H1 (cell line): Measurements from ENCODE around the gene SPIRE2.

Experiments
- FOSL1 ChIP-seq: IDR thresholded peaks from 2 replicates; pipeline ENCODE4 v1.6.1; 2011; ENCODE audit warnings: mild to moderate bottlenecking, low read depth, low read length, moderate library complexity; ENCODE audit not compliant: insufficient read depth
- KDM1A ChIP-seq: fragments of 200-600, 300-600 bp; sonication (generic); IDR thresholded peaks from 2 replicates; pipeline ENCODE4 v1.7.1; 2016; ENCODE audit warnings: mild to moderate bottlenecking, low read length, borderline replicate concordance
- POLR2A ChIP-seq, 2 experiments: IDR thresholded peaks; 1 replicate in 1 of 2; 2 replicates in 1 of 2; pipeline ENCODE4 v1.6.1; 2011; ENCODE audit warnings: low read depth in 2 of 2, low read length in 2 of 2, mild to moderate bottlenecking in 2 of 2; ENCODE audit errors: control extremely low read depth in 1 of 2
- RFX5 ChIP-seq: IDR thresholded peaks from 2 replicates; pipeline ENCODE4 v1.6.1; 2011; ENCODE audit warnings: low read depth, low read length, improper control_type of control experiment, borderline replicate concordance
- SRF ChIP-seq: IDR thresholded peaks from 2 replicates; pipeline ENCODE4 v1.6.1; 2011; ENCODE audit warnings: mild to moderate bottlenecking, low read depth, low read length, moderate library complexity
- TAF1 ChIP-seq: IDR thresholded peaks from 2 replicates; pipeline ENCODE4 v1.6.1; 2011; ENCODE audit warnings: mild to moderate bottlenecking, low read depth, low read length
- YY1 ChIP-seq: IDR thresholded peaks from 2 replicates; pipeline ENCODE4 v1.6.1; 2011; ENCODE audit warnings: low read depth, mild to moderate bottlenecking, low read length
- ZNF274 ChIP-seq: IDR thresholded peaks from 2 replicates; pipeline ENCODE4 v1.7.0; 2012; ENCODE audit warnings: low read length, borderline replicate concordance; ENCODE audit errors: extremely low read depth
- TF ChIP-seq, protein P1 (sequence below), 3 experiments: IDR thresholded peaks; 1 replicate in 2 of 3; 2 replicates in 1 of 3; pipeline versions ENCODE4 v1.5.1 to v1.6.1; 2011; ENCODE audit warnings: low read length in 3 of 3, mild to moderate bottlenecking in 3 of 3, inconsistent platforms in 2 of 3, low read depth in 1 of 3, moderate library complexity in 1 of 3; ENCODE audit not compliant: insufficient read depth in 1 of 3; ENCODE audit errors: control extremely low read depth in 1 of 3

DNA sequence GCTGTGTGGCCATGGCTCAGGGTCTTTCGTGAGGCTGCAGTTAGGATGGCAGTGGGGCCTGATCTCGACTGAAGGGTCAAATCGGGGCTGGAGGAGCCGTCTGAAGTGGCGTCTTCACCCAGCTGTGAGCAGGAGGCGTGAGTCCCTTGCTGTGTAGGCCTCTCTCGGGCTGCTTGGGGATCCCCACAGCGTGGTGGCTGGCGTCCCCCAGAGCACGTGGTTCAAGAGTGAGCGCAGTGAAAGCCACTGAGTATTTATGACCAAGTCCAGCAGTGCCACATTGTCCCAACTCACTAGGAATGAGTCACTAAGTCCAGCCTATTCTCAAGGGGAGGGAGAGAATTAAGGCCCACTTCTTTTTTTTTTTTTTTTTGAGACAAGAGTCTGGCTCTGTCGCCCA, 33.4 kb downstream of the SPIRE2 start:
- TF ChIP-seq ZNF274 (no peak), SRF (no peak), KDM1A (no peak), RFX5 (no peak), YY1 (no peak), FOSL1 (no peak), POLR2A (IDR thresholded peaks at IDR 0.05; ENCODE audit: control extremely low read depth in 1 of 2, low read depth in 2 of 2, low read length in 2 of 2) (no peak), TAF1 (no peak)
- TF ChIP-seq, protein P1, sequence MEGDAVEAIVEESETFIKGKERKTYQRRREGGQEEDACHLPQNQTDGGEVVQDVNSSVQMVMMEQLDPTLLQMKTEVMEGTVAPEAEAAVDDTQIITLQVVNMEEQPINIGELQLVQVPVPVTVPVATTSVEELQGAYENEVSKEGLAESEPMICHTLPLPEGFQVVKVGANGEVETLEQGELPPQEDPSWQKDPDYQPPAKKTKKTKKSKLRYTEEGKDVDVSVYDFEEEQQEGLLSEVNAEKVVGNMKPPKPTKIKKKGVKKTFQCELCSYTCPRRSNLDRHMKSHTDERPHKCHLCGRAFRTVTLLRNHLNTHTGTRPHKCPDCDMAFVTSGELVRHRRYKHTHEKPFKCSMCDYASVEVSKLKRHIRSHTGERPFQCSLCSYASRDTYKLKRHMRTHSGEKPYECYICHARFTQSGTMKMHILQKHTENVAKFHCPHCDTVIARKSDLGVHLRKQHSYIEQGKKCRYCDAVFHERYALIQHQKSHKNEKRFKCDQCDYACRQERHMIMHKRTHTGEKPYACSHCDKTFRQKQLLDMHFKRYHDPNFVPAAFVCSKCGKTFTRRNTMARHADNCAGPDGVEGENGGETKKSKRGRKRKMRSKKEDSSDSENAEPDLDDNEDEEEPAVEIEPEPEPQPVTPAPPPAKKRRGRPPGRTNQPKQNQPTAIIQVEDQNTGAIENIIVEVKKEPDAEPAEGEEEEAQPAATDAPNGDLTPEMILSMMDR (IDR thresholded peaks at IDR 0.05; ENCODE audit: control extremely low read depth in 1 of 3, insufficient read depth in 1 of 3, low read depth in 1 of 3, low read length in 3 of 3), result no peak
